Measurements from ENCODE around the gene SLC25A28.
"Not testable (repeated sequence)": the region's sequence is repeated elsewhere in the genome, so short reads cannot be mapped to it uniquely, and the experiment has no call there.

The SLC25A28 gene

DNA sequence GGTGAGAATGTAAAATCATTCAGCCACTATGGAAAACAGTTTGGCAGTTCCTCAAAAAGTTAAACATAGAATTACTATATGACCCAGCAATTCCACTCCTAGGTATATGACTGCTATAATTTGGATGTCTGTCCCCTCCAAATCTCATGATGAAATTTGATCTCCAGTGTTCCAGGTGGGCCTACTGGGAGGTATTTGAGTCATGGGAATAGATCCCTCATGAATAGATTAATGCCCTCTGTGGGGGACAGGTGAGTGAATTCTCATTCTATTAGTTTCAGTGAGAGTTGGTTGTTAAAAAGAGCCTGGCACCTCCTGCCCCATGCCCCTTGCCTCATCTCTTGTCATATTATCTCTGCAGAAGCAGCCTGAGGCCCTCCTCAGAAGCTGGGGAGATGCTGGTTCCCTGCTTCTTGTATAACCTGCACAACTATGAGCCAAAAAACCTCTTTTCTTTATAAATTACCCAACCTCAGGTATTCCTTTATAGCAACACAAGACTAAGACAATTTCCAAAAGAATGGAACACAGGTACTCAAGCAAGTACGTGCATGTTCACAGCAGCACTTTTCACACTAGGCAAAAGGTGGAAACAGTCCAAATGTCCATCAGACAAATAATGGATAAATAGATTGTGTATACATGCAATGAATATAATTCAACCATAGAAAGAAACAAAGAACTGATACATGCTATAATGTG is 8.8 kb upstream of the SLC25A28 start:
- TF ChIP-seq, protein P1, sequence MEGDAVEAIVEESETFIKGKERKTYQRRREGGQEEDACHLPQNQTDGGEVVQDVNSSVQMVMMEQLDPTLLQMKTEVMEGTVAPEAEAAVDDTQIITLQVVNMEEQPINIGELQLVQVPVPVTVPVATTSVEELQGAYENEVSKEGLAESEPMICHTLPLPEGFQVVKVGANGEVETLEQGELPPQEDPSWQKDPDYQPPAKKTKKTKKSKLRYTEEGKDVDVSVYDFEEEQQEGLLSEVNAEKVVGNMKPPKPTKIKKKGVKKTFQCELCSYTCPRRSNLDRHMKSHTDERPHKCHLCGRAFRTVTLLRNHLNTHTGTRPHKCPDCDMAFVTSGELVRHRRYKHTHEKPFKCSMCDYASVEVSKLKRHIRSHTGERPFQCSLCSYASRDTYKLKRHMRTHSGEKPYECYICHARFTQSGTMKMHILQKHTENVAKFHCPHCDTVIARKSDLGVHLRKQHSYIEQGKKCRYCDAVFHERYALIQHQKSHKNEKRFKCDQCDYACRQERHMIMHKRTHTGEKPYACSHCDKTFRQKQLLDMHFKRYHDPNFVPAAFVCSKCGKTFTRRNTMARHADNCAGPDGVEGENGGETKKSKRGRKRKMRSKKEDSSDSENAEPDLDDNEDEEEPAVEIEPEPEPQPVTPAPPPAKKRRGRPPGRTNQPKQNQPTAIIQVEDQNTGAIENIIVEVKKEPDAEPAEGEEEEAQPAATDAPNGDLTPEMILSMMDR (IDR thresholded peaks at IDR 0.05; ENCODE audit: low read depth, low read length): no peak
- H3K4me3 ChIP-seq (replicated peaks in 1 of 2; ENCODE audit: low read depth in 2 of 2, low read length in 2 of 2): no peak overlapping the region
- no peak for DNase-seq (ENCODE audit: low read depth in 2 of 2)

DNA sequence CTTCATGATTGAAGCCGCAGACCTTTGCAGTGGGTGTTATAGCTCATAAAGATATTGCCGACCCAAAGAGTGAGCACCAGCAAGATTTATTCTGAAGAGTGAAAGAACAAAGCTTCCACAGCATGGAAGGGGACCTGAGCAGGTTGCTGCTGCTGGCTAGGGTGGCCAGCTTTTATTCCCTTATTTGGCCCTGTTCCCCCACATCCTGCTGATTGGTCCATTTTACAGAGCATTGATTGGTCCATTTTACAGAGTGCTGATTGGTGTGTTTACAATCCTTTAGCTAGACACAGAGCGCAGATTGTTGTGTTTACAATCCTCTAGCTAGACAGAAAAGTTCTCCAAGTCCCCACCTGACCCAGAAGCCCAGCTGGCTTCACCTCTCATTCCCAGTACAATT is 4.9 kb upstream of the SLC25A28 start:
- H3K4me3 ChIP-seq (replicated peaks in 1 of 2; ENCODE audit: low read depth in 2 of 2, low read length in 2 of 2): not testable (repeated sequence)

DNA sequence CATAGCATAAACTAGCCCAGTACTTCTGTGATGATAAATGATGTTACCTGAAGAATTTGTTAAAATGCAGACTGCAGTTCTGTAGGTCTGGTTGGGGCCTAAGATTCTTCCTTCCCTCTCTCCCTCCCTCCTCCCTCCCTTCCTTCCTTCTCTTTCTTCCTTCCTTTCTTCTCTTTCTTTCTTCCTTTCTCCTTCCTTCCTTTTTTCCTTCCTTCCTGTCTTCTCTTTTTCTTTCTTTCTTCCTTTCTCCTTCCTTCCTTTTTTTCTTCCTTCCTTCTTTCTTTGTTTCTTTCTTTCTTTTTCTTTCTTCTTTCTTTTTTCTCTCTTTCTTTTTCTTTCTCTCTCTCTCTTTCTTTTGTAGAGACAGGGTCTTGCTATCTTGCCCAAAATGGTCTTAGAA is 3.7 kb upstream of the SLC25A28 start:
- TF ChIP-seq, protein P1 (IDR thresholded peaks at IDR 0.05; ENCODE audit: low read depth, low read length): no peak
- no peak for DNase-seq (ENCODE audit: low read depth in 2 of 2)
- no peak overlapping the region for H3K4me3 ChIP-seq (replicated peaks in 1 of 2; ENCODE audit: low read depth in 2 of 2, low read length in 2 of 2)

More for the DNA sequence above, 4.9 kb upstream of the SLC25A28 start:
- DNase-seq (ENCODE audit: low read depth in 2 of 2): not testable (repeated sequence)

DNA sequence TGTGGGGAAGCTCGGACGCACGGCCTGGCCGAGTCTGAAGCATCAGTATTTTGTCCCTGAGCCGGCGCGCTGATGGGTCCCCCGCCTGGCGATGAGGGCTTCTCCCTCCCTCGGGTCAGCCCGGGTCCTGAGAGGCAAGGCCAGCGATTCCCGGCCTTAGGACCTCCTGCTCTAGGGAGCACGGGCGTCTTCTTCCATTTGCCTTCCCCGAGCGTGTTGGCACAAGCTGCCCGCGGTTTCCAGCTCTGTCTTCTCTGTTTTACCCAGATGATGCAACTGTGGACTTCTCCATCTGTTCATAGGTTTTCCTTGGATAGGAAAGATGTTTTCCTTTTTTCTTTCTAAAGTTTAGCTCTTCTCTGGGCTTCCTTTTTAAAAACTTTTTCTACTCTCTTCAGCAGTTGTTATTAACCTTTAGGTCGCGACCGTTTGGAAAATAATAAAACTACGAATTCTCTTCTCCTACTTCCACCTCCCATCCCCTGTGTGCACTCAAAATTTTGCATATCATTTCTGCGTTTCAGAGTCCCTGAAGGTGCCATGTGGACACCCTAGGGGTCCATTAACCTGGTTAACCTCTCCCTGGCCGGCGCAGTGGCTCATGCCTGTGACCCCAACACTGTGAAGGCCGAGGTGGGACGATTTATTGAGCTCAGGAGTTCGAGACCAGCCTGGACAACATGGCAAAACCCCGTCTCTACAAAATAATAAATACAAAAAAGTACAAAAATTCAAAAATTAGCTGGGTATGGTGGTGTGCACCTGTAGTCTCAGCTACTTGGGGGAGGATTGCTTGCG is 1.4 kb upstream of the SLC25A28 start:
- H3K4me3 ChIP-seq (replicated peaks in 1 of 2; ENCODE audit: low read depth in 2 of 2, low read length in 2 of 2): peak overlapping the region; percentile 63 to 66
- TF ChIP-seq, protein P1 (IDR thresholded peaks at IDR 0.05; ENCODE audit: low read depth, low read length): no peak
- no peak for DNase-seq (ENCODE audit: low read depth in 2 of 2)

DNA sequence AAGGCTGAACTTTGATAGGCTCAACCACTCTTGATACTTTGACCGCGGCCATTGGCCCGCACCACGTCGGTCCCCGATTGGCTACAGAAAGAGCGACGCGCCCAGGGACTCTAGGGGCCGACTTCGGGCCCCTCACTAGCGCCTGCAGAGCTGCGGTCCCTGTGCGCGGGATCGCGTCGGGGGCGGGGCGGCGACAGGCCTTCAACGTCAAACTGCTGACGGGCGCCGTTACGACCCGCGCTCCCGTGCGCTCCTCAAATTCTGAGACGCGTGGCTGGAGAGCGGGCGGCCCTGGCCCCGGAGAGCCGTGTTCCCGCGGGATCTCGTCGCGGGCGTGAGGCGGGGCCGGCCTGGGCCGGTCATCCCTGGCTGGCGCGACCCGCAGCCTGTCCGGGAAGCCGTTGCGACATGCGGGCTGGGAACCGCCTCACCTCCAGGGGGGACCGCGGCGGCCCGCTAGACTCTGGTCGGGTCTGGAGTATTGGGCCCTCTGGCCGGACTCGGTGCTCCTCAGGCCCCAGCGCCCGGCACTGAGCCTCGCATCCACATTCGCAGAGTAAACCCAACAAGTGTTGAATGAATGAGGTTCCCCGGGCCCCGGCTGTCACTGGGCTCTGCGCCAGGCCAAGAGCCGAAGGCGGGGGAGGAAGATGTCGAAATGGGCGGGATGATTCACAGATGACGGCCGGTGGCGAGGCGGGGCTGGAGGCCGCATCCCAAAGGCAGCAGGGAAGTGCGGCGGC is 643 bp upstream of the SLC25A28 start:
- TF ChIP-seq, protein P1 (IDR thresholded peaks at IDR 0.05; ENCODE audit: low read depth, low read length): no peak
- peak; percentile 97 for DNase-seq (ENCODE audit: low read depth in 2 of 2)
- peak overlapping the region; percentile 63 to 66 for H3K4me3 ChIP-seq (replicated peaks in 1 of 2; ENCODE audit: low read depth in 2 of 2, low read length in 2 of 2)

DNA sequence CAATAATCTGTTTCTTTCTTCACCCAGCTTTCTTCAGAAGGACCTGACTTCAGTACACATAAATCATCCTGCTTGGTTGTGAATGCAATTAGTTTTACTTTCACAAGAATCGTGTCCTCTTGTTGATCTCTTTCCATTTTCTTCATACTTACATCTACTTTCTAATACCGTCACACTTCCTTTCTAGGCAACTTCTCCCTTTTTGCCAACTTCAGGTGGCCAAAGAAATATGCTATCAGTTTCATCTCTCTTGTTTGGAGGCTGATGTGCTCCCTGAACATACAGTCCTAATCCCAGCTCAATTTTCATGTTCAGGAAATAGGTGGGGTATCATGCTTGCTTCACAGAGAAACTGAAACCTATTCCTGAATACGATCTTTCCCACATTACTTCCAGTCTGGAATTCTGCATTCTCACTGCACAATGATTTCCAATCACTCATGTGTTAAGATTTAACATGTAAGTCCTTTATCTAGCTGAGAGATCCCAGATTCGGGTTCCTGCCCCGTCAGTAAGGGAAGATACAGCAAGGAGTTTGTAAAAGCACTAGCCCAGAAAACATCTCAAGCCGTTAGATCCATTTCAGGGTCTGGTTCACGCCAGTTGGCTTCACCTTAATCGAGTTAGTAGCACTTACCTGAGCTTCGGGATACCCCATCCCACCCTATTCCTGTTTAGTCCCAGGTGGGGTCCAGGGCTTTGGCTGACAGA is 994 bp downstream of the SLC25A28 start:
- TF ChIP-seq, protein P1 (IDR thresholded peaks at IDR 0.05; ENCODE audit: low read depth, low read length): no peak
- DNase-seq (ENCODE audit: low read depth in 2 of 2): peak in 1 of 2 donors; percentile 12
- H3K4me3 ChIP-seq (replicated peaks in 1 of 2; ENCODE audit: low read depth in 2 of 2, low read length in 2 of 2): peak overlapping the region; percentile 89 to 96

All from cardiac fibroblast (primary cell).